Activated CD4-positive, alpha-beta T cell treated with anti-CD3 and anti-CD28 coated beads for 36 hours (primary cell): ENCODE data around the gene USP47. TPM values are rescaled to one million over a fixed set of nuclear protein-coding genes. Genes with fewer than 3 reads are reported as not detected.

ENCODE experiments used
- ATAC-seq: fragments of 200-7000 bp; cut with Tn5 transposase; one replicate; pipeline ENCODE4 v1.10.0; 2021; ENCODE audit warnings: mild to moderate bottlenecking, moderate library complexity
- CTCF ChIA-PET: fragments of 350-600 bp; sonication (Branson Sonifier 250); formaldehyde crosslinking; loops from one replicate; lab custom pipeline; 2021; ENCODE audit warnings: antibody characterized with exemption; lab: Charles Lee
- POLR2A ChIA-PET: fragments of 350-600 bp; sonication (Branson Sonifier 250); formaldehyde crosslinking; loops from one replicate; lab custom pipeline; 2021; ENCODE audit warnings: antibody characterized with exemption, inconsistent platforms; lab: Charles Lee
- DNase-seq: peaks from one replicate; pipeline ENCODE4 v3.0.0-alpha.2; 2020
- H3K27ac Mint-ChIP-seq: one replicate; pipeline ENCODE4 v1.8.0; 2021; ENCODE audit warnings: mixed read lengths
- H3K27me3 Mint-ChIP-seq: one replicate; pipeline ENCODE4 v1.8.0; 2021; ENCODE audit warnings: mixed read lengths
- H3K36me3 Mint-ChIP-seq: one replicate; pipeline ENCODE4 v1.8.0; 2021; ENCODE audit warnings: low read depth, mixed read lengths
- H3K4me1 Mint-ChIP-seq: one replicate; pipeline ENCODE4 v1.8.0; 2021; ENCODE audit warnings: mixed read lengths
- H3K4me3 Mint-ChIP-seq: one replicate; pipeline ENCODE4 v1.8.0; 2021; ENCODE audit warnings: mild to moderate bottlenecking, moderate library complexity, mixed read lengths
- H3K9me3 Mint-ChIP-seq: one replicate; pipeline ENCODE4 v1.8.0; 2021; ENCODE audit warnings: low read depth, mixed read lengths
- intact Hi-C, 2 experiments: fragments of 100-400 bp; cut with DNase I in 1 of 2; cut with micrococcal nuclease in 1 of 2; formaldehyde crosslinking; loops; one replicate each; pipeline versions ENCODE4 v1.14.2 to v1.15.1; 2022 to 2024; cut with DNase I, micrococcal nuclease
- total RNA-seq, 2 experiments: library from RNA; stranded (reverse); gene quantifications; one replicate each; pipeline ENCODE4 v1.2.3, GENCODE V29; 2021

Gene USP47
- total RNA-seq, 2 experiments from 2014 or later = 43.3 to 56.3 TPM

GRCh38 chr11:11958403-11959231, 116.8 kb downstream of the USP47 start:
- H3K4me1 Mint-ChIP-seq = peaks cover 32% of the 10 kb centered on the region
- no peak overlapping the region for H3K27ac Mint-ChIP-seq
- H3K4me3 Mint-ChIP-seq = no peak overlapping the region
- H3K36me3 Mint-ChIP-seq = peaks cover 20% of the 10 kb centered on the region
- H3K27me3 Mint-ChIP-seq = no peaks in the 10 kb centered on the region
- H3K9me3 Mint-ChIP-seq = no peaks in the 10 kb centered on the region
- ATAC-seq (no peak), DNase-seq (no peak)
- intact Hi-C loops = no loop called here
- POLR2A ChIA-PET = no interaction called here
- CTCF ChIA-PET = interaction anchor here (0.6 to 2.0 kb wide), 7 partner anchors 8 to 1166 kb away, joined by 3 to 14 read pairs (median 3); no protein-coding TSS in a partner anchor

GRCh38 chr11:11959601-11960000, 117.8 kb downstream of the USP47 start:
- Mint-ChIP-seq H3K4me1 (peaks cover 32% of the 10 kb centered on the region), H3K4me3 (no peak overlapping the region), H3K27me3 (no peaks in the 10 kb centered on the region), H3K9me3 (no peaks in the 10 kb centered on the region), H3K27ac (no peak overlapping the region), H3K36me3 (peaks cover 19% of the 10 kb centered on the region)
- no peak for DNase-seq
- ChIA-PET CTCF (interaction anchor here (0.7 to 1.2 kb wide), 3 partner anchors 10 to 322 kb away, joined by 3 to 4 read pairs (median 3); no protein-coding TSS in a partner anchor), POLR2A (no interaction called here)
- no peak for ATAC-seq
- intact Hi-C loops = no loop called here

- ChIA-PET POLR2A (interaction anchor here (0.5 kb wide), 1 partner anchor 1090 kb away, joined by 6 read pairs; no protein-coding TSS in a partner anchor), CTCF (interaction anchor here (0.6 to 1.6 kb wide), 3 partner anchors 11 to 14 kb away, joined by 3 read pairs; no protein-coding TSS in a partner anchor)
- H3K4me3 Mint-ChIP-seq = no peak overlapping the region
- peaks cover 19% of the 10 kb centered on the region for H3K36me3 Mint-ChIP-seq
- intact Hi-C loops = no loop called here
- DNase-seq (no peak), ATAC-seq (peak; percentile 61)
- peak overlapping the region; percentile 56 for H3K27ac Mint-ChIP-seq
- H3K27me3 Mint-ChIP-seq = no peaks in the 10 kb centered on the region
- no peaks in the 10 kb centered on the region for H3K9me3 Mint-ChIP-seq
- peaks cover 32% of the 10 kb centered on the region for H3K4me1 Mint-ChIP-seq
These were observed 118.9 kb downstream of the USP47 start for GRCh38 chr11:11960687-11961086.

- ChIA-PET POLR2A (no interaction called here), CTCF (interaction anchor here (0.6 to 1.6 kb wide), 5 partner anchors 14 to 691 kb away, joined by 3 to 4 read pairs (median 3); no protein-coding TSS in a partner anchor)
- Mint-ChIP-seq H3K27ac (no peak overlapping the region), H3K36me3 (peaks cover 12% of the 10 kb centered on the region), H3K9me3 (no peaks in the 10 kb centered on the region), H3K4me3 (no peak overlapping the region), H3K4me1 (peaks cover 32% of the 10 kb centered on the region), H3K27me3 (no peaks in the 10 kb centered on the region)
- no peak for DNase-seq
- intact Hi-C loops = no loop called here
- ATAC-seq = no peak
These were observed 119.7 kb downstream of the USP47 start for GRCh38 chr11:11961399-11962028.

- intact Hi-C loops = no loop called here
- Mint-ChIP-seq H3K27me3 (peaks cover 2% of the 10 kb centered on the region), H3K4me1 (peaks cover 34% of the 10 kb centered on the region), H3K4me3 (no peak overlapping the region), H3K27ac (no peak overlapping the region), H3K36me3 (peaks cover 7% of the 10 kb centered on the region), H3K9me3 (no peaks in the 10 kb centered on the region)
- no peak for DNase-seq
- POLR2A ChIA-PET = no interaction called here
- ATAC-seq = no peak
- CTCF ChIA-PET = no interaction called here
These were observed 121.3 kb downstream of the USP47 start for GRCh38 chr11:11963067-11963466.

- Mint-ChIP-seq H3K27ac (no peak overlapping the region), H3K4me1 (peaks cover 28% of the 10 kb centered on the region), H3K36me3 (no peaks in the 10 kb centered on the region), H3K27me3 (peaks cover 2% of the 10 kb centered on the region), H3K4me3 (no peak overlapping the region), H3K9me3 (no peaks in the 10 kb centered on the region)
- DNase-seq (no peak), ATAC-seq (no peak)
- ChIA-PET CTCF (interaction anchor here (1.1 kb wide), 1 partner anchor 166 kb away, joined by 3 read pairs; no protein-coding TSS in a partner anchor), POLR2A (no interaction called here)
- intact Hi-C loops = no loop called here
These were observed 122.3 kb downstream of the USP47 start for GRCh38 chr11:11963842-11964773.

- H3K4me3 Mint-ChIP-seq = no peak overlapping the region
- peaks cover 21% of the 10 kb centered on the region for H3K4me1 Mint-ChIP-seq
- ChIA-PET CTCF (interaction anchor here (1.1 kb wide), 1 partner anchor 166 kb away, joined by 3 read pairs; no protein-coding TSS in a partner anchor), POLR2A (no interaction called here)
- H3K9me3 Mint-ChIP-seq = no peaks in the 10 kb centered on the region
- intact Hi-C loops = no loop called here
- peaks cover 2% of the 10 kb centered on the region for H3K27me3 Mint-ChIP-seq
- H3K27ac Mint-ChIP-seq = no peak overlapping the region
- DNase-seq (no peak), ATAC-seq (no peak)
- H3K36me3 Mint-ChIP-seq = no peaks in the 10 kb centered on the region
These were observed 123.0 kb downstream of the USP47 start for GRCh38 chr11:11964774-11965150.

- no peaks in the 10 kb centered on the region for H3K9me3 Mint-ChIP-seq
- H3K36me3 Mint-ChIP-seq = no peaks in the 10 kb centered on the region
- DNase-seq (no peak), ATAC-seq (no peak)
- peaks cover 2% of the 10 kb centered on the region for H3K27me3 Mint-ChIP-seq
- no peak overlapping the region for H3K27ac Mint-ChIP-seq
- peaks cover 17% of the 10 kb centered on the region for H3K4me1 Mint-ChIP-seq
- CTCF ChIA-PET = interaction anchor here (0.6 to 3.4 kb wide), 3 partner anchors 7 to 177 kb away, joined by 3 to 14 read pairs (median 3); no protein-coding TSS in a partner anchor
- intact Hi-C loops = no loop called here
- H3K4me3 Mint-ChIP-seq = no peak overlapping the region
- POLR2A ChIA-PET = no interaction called here
These were observed 123.4 kb downstream of the USP47 start for GRCh38 chr11:11965192-11965591.

- H3K27ac Mint-ChIP-seq = no peak overlapping the region
- DNase-seq (no peak), ATAC-seq (no peak)
- no peaks in the 10 kb centered on the region for H3K36me3 Mint-ChIP-seq
- no peaks in the 10 kb centered on the region for H3K9me3 Mint-ChIP-seq
- no peak overlapping the region for H3K4me3 Mint-ChIP-seq
- ChIA-PET CTCF (interaction anchor here (0.6 to 3.4 kb wide), 8 partner anchors 7 to 177 kb away, joined by 3 to 14 read pairs (median 4); no protein-coding TSS in a partner anchor), POLR2A (no interaction called here)
- peaks cover 2% of the 10 kb centered on the region for H3K27me3 Mint-ChIP-seq
- intact Hi-C loops = loop anchor here in 1 of 2 experiments (2.0 kb wide), 1 partner anchor 167 kb away; no protein-coding TSS in a partner anchor
- peaks cover 11% of the 10 kb centered on the region for H3K4me1 Mint-ChIP-seq
These were observed 124.0 kb downstream of the USP47 start for GRCh38 chr11:11965656-11966353.

GRCh38 chr11:11966354-11966741, 124.6 kb downstream of the USP47 start:
- H3K27ac Mint-ChIP-seq = no peak overlapping the region
- H3K4me1 Mint-ChIP-seq = peaks cover 5% of the 10 kb centered on the region
- ChIA-PET CTCF (interaction anchor here (0.5 to 3.4 kb wide), 16 partner anchors 8 to 168 kb away, joined by 3 to 14 read pairs (median 5); no protein-coding TSS in a partner anchor), POLR2A (no interaction called here)
- no peaks in the 10 kb centered on the region for H3K9me3 Mint-ChIP-seq
- H3K36me3 Mint-ChIP-seq = no peaks in the 10 kb centered on the region
- H3K4me3 Mint-ChIP-seq = no peak overlapping the region
- no peak for ATAC-seq
- no peak for DNase-seq
- peaks cover 2% of the 10 kb centered on the region for H3K27me3 Mint-ChIP-seq
- intact Hi-C loops = loop anchor here in 1 of 2 experiments (2.0 kb wide), 1 partner anchor 168 kb away; no protein-coding TSS in a partner anchor
